Ovary (tissue), 9 donors: ENCODE results near the gene THBS1. TPM values are rescaled to one million over a fixed set of nuclear protein-coding genes. Genes with fewer than 3 reads are reported as not detected.

ENCODE experiments used
- DNase-seq, 5 donors: peaks; one replicate each; pipeline ENCODE4 v3.0.0-alpha.2; 2019 to 2020
- H3K27ac ChIP-seq, 2 donors: fragments of 200-600 bp; one replicate each; pipeline versions ENCODE4 v1.5.1 to v1.8.0; 2019 to 2022
- H3K27me3 ChIP-seq: fragments of 200-600 bp; one replicate; pipeline ENCODE4 v1.8.0; 2022
- H3K36me3 ChIP-seq: fragments of 200-600 bp; sonication (generic); one replicate; pipeline ENCODE4 v1.5.1; 2019
- H3K4me1 ChIP-seq: one replicate; pipeline ENCODE4 v1.8.1; 2013; ENCODE audit warnings: mild to moderate bottlenecking, moderate library complexity; ENCODE audit not compliant: insufficient read depth
- H3K4me3 ChIP-seq: fragments of 200-600 bp; sonication (generic); one replicate; pipeline ENCODE4 v1.5.1; 2017
- H3K9me3 ChIP-seq, 2 donors: fragments of 200-600 bp in 1 of 2; sonication (generic) in 1 of 2; one replicate each; pipeline versions ENCODE4 v1.5.1 to v1.8.1; 2013 to 2019; ENCODE audit warnings: mild to moderate bottlenecking in 1 of 2, moderate library complexity in 1 of 2
- EP300 ChIP-seq: sonication (generic); formaldehyde crosslinking; IDR thresholded peaks from one replicate; pipeline ENCODE4 v1.6.1; 2017; ENCODE audit warnings: antibody characterized with exemption
- POLR2A ChIP-seq: fragments of 450-650 bp; IDR thresholded peaks from one replicate; pipeline ENCODE4 v1.6.1; 2017; ENCODE audit warnings: antibody characterized with exemption, mild to moderate bottlenecking, moderate library complexity
- WGBS, 3 donors: extraction: QIAGEN DNeasy Blood & Tissue Kit in 1 of 3; methylation state at CpG; one replicate each; pipeline versions ENCODE4 v1.1.5 to v1.1.7; 2013 to 2017; 5-methylcytosine and 5-hydroxymethylcytosine counted together
- intact Hi-C, 4 donors: fragments of 100-400 bp; cut with DNase I; formaldehyde crosslinking; loops; one replicate each; pipeline versions ENCODE4 v1.11.0 to v1.15.1; 2022 to 2023
- polyA plus RNA-seq, 2 donors: library from polyadenylated mRNA; stranded (reverse); fragments of 200-250 nt in 1 of 2; fragments of 350-450 nt in 1 of 2; fragmentation: Illumina TruSeq in 1 of 2; extraction: RNeasy Lipid Tissue Mini Kit (QIAGEN cat#74804) in 1 of 2; gene quantifications; one replicate each; pipeline ENCODE4 v1.2.3, GENCODE V29; 2013 to 2014
- total RNA-seq, 7 donors: library from RNA; depleted of rRNA in 2 of 7; stranded (reverse); fragments of >200 nt in 2 of 7; fragmentation: NEBNext Ultra II Directional in 3 of 7; extraction: Animal tissue kit (Norgen Biotek cat#: 25700) in 3 of 7; gene quantifications; one replicate each; pipeline versions ENCODE4 v1.1.0 to v1.2.4, GENCODE V29; 2016 to 2023
- TF ChIP-seq, protein P1 (sequence below), 3 donors: fragments of 450-650 bp in 2 of 3; fragments of 200-600 bp in 1 of 3; IDR thresholded peaks; one replicate each; pipeline versions ENCODE4 v1.5.1 to v1.8.0; 2016 to 2022; ENCODE audit warnings: antibody characterized with exemption in 3 of 3, mild to moderate bottlenecking in 1 of 3
- donor health status: DM: no; HTN: no; CAD: no; lungs with moderate emphysema.
- donor health status: DM: no; HTN: no; CAD: no.
- donor health status: Bipolar disorder and iron deficiency.
- donor health status: DM: yes; HTN: yes; CAD: no.
- donor health status: DM: no; HTN: no; CAD: no.
- donor health status: DM: yes; HTN: yes; CAD: no.

THBS1 gene
- total and polyA plus RNA-seq, 9 donors = 53.6 to 428 (median 154) TPM

DNA sequence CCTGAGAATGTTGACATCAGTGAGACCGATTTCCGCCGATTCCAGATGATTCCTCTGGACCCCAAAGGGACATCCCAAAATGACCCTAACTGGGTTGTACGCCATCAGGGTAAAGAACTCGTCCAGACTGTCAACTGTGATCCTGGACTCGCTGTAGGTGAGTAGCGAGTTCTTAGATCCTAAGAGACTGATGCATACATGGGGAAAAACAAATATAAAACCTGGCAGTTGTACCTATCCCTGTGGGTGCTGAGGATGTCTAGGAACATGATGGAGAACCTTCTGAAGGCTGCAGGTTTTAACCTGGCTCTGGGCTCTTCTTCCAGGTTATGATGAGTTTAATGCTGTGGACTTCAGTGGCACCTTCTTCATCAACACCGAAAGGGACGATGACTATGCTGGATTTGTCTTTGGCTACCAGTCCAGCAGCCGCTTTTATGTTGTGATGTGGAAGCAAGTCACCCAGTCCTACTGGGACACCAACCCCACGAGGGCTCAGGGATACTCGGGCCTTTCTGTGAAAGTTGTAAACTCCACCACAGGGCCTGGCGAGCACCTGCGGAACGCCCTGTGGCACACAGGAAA is 12.3 kb downstream of the THBS1 start:
- peaks cover 1% of the 10 kb centered on the region for H3K4me1 ChIP-seq
- no peak for TF ChIP-seq POLR2A
- H3K9me3 ChIP-seq = no peaks in the 10 kb centered on the region
- H3K4me3 ChIP-seq = no peak overlapping the region
- WGBS, 3 donors = 88 to 92% (median 91%) methylated on average over 15 of the region's 15 CpGs
- intact Hi-C loops = no loop called here
- no peak overlapping the region for H3K27ac ChIP-seq
- no peaks in the 10 kb centered on the region for H3K27me3 ChIP-seq
- DNase-seq = no peak
- H3K36me3 ChIP-seq = no peaks in the 10 kb centered on the region

DNA sequence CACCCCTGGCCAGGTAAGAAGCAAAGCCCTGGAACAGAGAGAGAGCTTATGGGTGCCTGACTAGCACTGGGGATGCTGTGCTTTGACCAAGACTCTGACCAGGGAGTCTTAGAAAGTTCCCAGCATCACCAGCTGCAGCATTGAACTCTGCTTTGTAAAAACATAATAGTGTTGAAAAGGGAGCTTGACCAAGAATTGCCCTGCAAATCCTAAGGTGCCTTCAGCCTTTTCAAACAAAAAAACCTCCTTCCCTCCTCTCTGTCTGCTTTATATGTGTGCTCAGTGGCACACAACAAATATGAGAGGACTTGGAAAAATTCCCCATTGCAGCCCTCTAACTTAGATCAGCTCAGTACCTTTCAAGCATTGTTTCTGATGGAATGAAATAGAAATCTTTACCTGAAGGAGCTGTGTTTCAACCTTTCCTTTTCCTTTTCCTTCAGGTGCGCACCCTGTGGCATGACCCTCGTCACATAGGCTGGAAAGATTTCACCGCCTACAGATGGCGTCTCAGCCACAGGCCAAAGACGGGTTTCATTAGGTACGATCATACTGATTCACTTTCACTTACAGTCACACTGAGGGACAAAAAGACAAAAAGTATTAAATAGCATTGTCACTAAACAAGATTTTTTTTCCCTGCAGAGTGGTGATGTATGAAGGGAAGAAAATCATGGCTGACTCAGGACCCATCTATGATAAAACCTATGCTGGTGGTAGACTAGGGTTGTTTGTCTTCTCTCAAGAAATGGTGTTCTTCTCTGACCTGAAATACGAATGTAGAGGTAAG is 13.0 kb downstream of the THBS1 start:
- Histone ChIP-seq H3K36me3 (no peaks in the 10 kb centered on the region), H3K27ac (no peak overlapping the region), H3K9me3 (no peaks in the 10 kb centered on the region), H3K27me3 (no peaks in the 10 kb centered on the region), H3K4me3 (no peak overlapping the region), H3K4me1 (peaks cover 1% of the 10 kb centered on the region)
- intact Hi-C loops = no loop called here
- DNase-seq = no peak
- no peak for TF ChIP-seq EP300
- no peak for TF ChIP-seq POLR2A
- TF ChIP-seq, protein P1, sequence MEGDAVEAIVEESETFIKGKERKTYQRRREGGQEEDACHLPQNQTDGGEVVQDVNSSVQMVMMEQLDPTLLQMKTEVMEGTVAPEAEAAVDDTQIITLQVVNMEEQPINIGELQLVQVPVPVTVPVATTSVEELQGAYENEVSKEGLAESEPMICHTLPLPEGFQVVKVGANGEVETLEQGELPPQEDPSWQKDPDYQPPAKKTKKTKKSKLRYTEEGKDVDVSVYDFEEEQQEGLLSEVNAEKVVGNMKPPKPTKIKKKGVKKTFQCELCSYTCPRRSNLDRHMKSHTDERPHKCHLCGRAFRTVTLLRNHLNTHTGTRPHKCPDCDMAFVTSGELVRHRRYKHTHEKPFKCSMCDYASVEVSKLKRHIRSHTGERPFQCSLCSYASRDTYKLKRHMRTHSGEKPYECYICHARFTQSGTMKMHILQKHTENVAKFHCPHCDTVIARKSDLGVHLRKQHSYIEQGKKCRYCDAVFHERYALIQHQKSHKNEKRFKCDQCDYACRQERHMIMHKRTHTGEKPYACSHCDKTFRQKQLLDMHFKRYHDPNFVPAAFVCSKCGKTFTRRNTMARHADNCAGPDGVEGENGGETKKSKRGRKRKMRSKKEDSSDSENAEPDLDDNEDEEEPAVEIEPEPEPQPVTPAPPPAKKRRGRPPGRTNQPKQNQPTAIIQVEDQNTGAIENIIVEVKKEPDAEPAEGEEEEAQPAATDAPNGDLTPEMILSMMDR (IDR thresholded peaks at IDR 0.05) = no peak
- 84 to 85% (median 85%) methylated on average over 7 of the region's 7 CpGs for WGBS, 3 donors

DNA sequence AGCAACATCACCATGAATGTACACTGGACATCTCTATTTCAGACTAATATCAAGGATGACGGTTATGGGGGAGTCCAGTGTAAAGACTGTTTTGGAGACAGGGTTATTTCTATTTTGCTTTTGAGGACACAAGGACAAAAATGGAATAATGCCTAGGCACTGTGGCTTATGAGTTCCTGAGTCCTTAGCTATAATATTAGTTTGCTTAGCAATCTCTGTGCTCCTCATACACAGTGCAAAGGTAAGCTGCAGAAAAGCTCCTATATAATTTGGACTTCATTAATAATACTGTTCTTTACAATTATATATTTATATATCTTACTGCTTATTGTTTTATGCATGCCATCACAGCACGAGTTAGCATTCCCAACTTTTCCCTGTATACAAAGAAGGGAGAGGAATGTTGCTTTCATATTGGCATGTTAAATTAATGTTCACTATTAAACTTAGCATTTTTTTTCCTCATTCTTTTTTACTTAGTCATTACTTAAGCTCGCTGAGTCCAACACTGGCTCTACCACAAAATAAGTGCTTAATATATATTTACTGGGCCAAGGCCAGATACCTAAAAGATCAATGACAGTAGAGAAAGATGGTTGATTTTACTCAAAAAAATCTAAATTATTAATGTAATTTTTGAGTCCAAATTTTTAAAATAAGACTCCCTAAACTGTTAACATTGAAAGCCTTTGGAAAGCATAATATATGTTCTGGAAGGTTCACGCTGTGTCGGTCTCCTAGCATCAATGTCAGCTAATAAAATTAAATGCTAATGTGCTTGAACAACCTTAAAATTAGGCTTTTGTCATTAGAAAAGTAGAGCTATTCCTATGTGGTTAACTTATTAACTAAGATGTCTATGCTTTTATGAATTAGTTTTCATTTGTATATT is 13.8 kb downstream of the THBS1 start:
- H3K4me1 ChIP-seq = peaks cover 1% of the 10 kb centered on the region
- H3K4me3 ChIP-seq = no peak overlapping the region
- intact Hi-C loops = no loop called here
- H3K27ac ChIP-seq = no peak overlapping the region
- 60 to 67% (median 65%) methylated on average over 5 of the region's 5 CpGs for WGBS, 3 donors
- DNase-seq = no peak
- H3K9me3 ChIP-seq = no peaks in the 10 kb centered on the region
- H3K36me3 ChIP-seq = no peaks in the 10 kb centered on the region
- no peaks in the 10 kb centered on the region for H3K27me3 ChIP-seq
- TF ChIP-seq, protein P1 (IDR thresholded peaks at IDR 0.05) = no peak
- TF ChIP-seq EP300 = no peak
- no peak for TF ChIP-seq POLR2A

DNA sequence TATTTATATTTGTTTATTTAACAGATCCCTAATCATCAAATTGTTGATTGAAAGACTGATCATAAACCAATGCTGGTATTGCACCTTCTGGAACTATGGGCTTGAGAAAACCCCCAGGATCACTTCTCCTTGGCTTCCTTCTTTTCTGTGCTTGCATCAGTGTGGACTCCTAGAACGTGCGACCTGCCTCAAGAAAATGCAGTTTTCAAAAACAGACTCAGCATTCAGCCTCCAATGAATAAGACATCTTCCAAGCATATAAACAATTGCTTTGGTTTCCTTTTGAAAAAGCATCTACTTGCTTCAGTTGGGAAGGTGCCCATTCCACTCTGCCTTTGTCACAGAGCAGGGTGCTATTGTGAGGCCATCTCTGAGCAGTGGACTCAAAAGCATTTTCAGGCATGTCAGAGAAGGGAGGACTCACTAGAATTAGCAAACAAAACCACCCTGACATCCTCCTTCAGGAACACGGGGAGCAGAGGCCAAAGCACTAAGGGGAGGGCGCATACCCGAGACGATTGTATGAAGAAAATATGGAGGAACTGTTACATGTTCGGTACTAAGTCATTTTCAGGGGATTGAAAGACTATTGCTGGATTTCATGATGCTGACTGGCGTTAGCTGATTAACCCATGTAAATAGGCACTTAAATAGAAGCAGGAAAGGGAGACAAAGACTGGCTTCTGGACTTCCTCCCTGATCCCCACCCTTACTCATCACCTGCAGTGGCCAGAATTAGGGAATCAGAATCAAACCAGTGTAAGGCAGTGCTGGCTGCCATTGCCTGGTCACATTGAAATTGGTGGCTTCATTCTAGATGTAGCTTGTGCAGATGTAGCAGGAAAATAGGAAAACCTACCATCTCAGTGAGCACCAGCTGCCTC is 14.7 kb downstream of the THBS1 start:
- Histone ChIP-seq H3K9me3 (no peaks in the 10 kb centered on the region), H3K27ac (no peak overlapping the region), H3K27me3 (no peaks in the 10 kb centered on the region), H3K36me3 (no peaks in the 10 kb centered on the region), H3K4me3 (no peak overlapping the region), H3K4me1 (peaks cover 1% of the 10 kb centered on the region)
- intact Hi-C loops = no loop called here
- WGBS, 3 donors = 61 to 87% (median 68%) methylated on average over 8 of the region's 8 CpGs
- TF ChIP-seq, protein P1 (IDR thresholded peaks at IDR 0.05) = no peak
- TF ChIP-seq EP300 (no peak), POLR2A (no peak)
- DNase-seq = no peak
